Ishikawa (cell line): Measurements from ENCODE around the gene SF3B2.
A peak's percentile ranks its signal among the peaks of the same experiment; 100 is the strongest.

Source experiments
- CEBPB ChIP-seq: IDR thresholded peaks from 2 replicates; pipeline ENCODE4 v1.6.1; 2012
- CREB1 ChIP-seq: IDR thresholded peaks from 2 replicates; pipeline ENCODE4 v1.6.1; 2012; ENCODE audit warnings: low read depth
- EGR1 ChIP-seq: IDR thresholded peaks from 2 replicates; pipeline ENCODE4 v1.6.1; 2012
- EP300 ChIP-seq: IDR thresholded peaks from 2 replicates; pipeline ENCODE4 v1.6.1; 2012; ENCODE audit warnings: borderline replicate concordance
- FOXM1 ChIP-seq: IDR thresholded peaks from 2 replicates; pipeline ENCODE4 v1.6.1; 2012; ENCODE audit warnings: low read depth, borderline replicate concordance
- NFIC ChIP-seq: IDR thresholded peaks from 2 replicates; pipeline ENCODE4 v1.6.1; 2012
- RAD21 ChIP-seq: IDR thresholded peaks from 2 replicates; pipeline ENCODE4 v1.6.1; 2012; ENCODE audit warnings: low read depth
- TAF1 ChIP-seq: IDR thresholded peaks from 2 replicates; pipeline ENCODE4 v1.6.1; 2012; ENCODE audit warnings: low read depth, mild to moderate bottlenecking
- TCF12 ChIP-seq: IDR thresholded peaks from 2 replicates; pipeline ENCODE4 v1.6.1; 2012; ENCODE audit warnings: low read depth
- TEAD4 ChIP-seq: IDR thresholded peaks from 2 replicates; pipeline ENCODE4 v1.6.1; 2012
- YY1 ChIP-seq: IDR thresholded peaks from 2 replicates; pipeline ENCODE4 v1.6.1; 2012; ENCODE audit warnings: low read depth
- ZBTB7A ChIP-seq: IDR thresholded peaks from 2 replicates; pipeline ENCODE4 v1.6.1; 2012; ENCODE audit warnings: low read depth
- TF ChIP-seq, protein P1 (sequence below): IDR thresholded peaks from 2 replicates; pipeline ENCODE4 v1.6.1; 2012; ENCODE audit warnings: low read depth, mild to moderate bottlenecking
- TF ChIP-seq, protein P2 (sequence below): IDR thresholded peaks from 2 replicates; pipeline ENCODE4 v1.6.1; 2012
- TF ChIP-seq, protein P3 (sequence below): IDR thresholded peaks from 2 replicates; pipeline ENCODE4 v1.6.1; 2012

Gene SF3B2

DNA sequence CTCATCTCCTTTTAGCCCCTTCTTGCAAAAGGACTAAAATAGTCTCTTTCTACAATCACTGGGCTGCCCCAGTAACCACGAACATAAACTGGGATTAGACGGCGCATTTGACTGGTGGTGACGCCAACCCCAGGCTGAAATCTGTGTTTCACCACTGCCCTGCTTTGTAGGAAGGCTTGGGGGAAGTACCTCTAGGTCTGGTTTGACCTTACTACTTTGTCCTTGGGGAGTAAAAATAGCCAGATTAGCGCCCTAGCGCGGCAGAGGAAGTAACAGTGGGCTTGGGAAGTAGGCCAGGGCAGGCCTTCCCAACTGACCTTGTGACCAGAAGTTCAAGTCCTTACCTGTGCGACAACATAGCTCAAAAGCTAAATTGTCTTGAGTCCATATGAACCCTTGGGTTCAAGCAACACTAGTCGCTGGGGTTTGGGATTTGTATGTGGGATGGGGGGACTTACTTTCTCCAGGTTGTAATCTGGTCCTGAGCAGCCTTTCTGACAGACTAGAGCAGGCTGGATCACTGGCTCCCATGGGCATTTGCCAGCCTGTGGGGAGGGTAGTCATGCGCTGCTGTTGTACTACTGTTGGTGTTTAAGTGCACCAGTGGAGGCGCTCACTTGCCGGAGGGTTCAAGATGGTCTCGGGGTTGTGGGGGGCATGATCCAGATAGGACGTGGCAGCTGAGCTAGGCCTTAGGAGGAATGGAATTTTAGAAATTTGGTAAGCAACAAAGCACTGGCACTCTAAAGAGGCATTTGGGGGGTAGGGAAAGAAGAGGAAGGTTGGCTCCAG, 17.0 kb downstream of the SF3B2 start:
- no peak for TF ChIP-seq TEAD4
- TF ChIP-seq, protein P1, sequence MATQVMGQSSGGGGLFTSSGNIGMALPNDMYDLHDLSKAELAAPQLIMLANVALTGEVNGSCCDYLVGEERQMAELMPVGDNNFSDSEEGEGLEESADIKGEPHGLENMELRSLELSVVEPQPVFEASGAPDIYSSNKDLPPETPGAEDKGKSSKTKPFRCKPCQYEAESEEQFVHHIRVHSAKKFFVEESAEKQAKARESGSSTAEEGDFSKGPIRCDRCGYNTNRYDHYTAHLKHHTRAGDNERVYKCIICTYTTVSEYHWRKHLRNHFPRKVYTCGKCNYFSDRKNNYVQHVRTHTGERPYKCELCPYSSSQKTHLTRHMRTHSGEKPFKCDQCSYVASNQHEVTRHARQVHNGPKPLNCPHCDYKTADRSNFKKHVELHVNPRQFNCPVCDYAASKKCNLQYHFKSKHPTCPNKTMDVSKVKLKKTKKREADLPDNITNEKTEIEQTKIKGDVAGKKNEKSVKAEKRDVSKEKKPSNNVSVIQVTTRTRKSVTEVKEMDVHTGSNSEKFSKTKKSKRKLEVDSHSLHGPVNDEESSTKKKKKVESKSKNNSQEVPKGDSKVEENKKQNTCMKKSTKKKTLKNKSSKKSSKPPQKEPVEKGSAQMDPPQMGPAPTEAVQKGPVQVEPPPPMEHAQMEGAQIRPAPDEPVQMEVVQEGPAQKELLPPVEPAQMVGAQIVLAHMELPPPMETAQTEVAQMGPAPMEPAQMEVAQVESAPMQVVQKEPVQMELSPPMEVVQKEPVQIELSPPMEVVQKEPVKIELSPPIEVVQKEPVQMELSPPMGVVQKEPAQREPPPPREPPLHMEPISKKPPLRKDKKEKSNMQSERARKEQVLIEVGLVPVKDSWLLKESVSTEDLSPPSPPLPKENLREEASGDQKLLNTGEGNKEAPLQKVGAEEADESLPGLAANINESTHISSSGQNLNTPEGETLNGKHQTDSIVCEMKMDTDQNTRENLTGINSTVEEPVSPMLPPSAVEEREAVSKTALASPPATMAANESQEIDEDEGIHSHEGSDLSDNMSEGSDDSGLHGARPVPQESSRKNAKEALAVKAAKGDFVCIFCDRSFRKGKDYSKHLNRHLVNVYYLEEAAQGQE: no peak
- TF ChIP-seq ZBTB7A: no peak
- TF ChIP-seq TCF12: no peak
- TF ChIP-seq, protein P2, sequence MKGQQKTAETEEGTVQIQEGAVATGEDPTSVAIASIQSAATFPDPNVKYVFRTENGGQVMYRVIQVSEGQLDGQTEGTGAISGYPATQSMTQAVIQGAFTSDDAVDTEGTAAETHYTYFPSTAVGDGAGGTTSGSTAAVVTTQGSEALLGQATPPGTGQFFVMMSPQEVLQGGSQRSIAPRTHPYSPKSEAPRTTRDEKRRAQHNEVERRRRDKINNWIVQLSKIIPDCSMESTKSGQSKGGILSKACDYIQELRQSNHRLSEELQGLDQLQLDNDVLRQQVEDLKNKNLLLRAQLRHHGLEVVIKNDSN: no peak
- TF ChIP-seq CREB1: no peak
- no peak for TF ChIP-seq NFIC
- TF ChIP-seq TAF1: no peak
- TF ChIP-seq, protein P3, sequence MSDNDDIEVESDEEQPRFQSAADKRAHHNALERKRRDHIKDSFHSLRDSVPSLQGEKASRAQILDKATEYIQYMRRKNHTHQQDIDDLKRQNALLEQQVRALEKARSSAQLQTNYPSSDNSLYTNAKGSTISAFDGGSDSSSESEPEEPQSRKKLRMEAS: no peak
- TF ChIP-seq FOXM1: no peak
- TF ChIP-seq RAD21: no peak
- TF ChIP-seq CEBPB: no peak
- TF ChIP-seq EGR1: no peak
- no peak for TF ChIP-seq EP300
- no peak for TF ChIP-seq YY1

DNA sequence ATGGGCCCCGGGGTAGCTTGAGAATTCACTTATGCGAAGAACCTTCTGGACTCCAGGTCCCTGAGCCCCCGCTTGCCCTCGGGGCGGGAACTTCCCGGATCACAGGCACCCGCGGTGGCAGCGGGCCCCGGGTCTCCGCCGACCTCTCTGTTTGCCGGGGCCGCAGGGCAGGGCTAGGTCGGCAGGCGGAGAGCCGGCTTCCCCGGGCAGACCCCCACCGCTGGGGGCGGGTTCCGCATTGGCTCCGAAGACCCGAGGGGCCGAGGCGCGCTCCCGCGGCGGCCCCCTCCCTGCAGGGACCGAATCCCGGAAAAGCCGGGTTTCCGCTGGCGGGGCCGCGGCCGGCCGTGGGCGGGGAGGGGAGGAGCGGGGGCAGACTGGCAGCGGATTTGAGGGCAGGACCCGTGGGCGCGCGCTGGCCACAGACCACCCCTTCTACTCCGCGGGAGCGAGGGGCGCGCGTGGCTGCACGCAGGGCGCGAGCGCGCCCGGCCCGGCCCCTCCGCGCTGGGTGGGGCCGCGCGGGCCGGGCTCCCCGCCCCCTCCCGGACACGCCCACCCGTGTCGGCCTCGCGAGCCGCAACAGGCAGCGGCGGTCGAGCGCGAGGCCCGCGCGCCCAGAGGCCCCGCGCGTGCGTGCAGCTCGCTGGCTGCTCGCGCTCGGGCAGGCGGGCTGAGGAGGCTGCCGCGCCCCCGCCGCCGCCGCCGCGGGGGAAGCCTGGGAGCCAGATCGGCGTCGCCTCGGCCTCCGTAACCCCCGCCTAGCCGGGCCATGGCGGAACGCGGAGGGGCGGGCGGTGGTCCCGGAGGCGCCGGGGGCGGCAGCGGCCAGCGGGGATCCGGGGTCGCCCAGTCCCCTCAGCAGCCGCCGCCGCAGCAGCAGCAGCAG, 17.8 kb downstream of the SF3B2 start, which contains the start of gene PACS1:
Gene PACS1, plus strand, starts transcription at position 558 of the 889 bp plus-strand sequence. Its CDS starts 215 bp downstream, at position 773.
- TF ChIP-seq CREB1 (no peak), EGR1 (peak; percentile 78; the same call in 1 of the 2 replicates), YY1 (0 out of 2 replicates have a peak, but pooled peaks have one; percentile 33), NFIC (no peak), TCF12 (peak; percentile 15; the same call in 1 of the 2 replicates), ZBTB7A (peak; percentile 65; the same call in 1 of the 2 replicates)
- TF ChIP-seq, protein P3: peak; percentile 46
- TF ChIP-seq, protein P2: no peak

DNA sequence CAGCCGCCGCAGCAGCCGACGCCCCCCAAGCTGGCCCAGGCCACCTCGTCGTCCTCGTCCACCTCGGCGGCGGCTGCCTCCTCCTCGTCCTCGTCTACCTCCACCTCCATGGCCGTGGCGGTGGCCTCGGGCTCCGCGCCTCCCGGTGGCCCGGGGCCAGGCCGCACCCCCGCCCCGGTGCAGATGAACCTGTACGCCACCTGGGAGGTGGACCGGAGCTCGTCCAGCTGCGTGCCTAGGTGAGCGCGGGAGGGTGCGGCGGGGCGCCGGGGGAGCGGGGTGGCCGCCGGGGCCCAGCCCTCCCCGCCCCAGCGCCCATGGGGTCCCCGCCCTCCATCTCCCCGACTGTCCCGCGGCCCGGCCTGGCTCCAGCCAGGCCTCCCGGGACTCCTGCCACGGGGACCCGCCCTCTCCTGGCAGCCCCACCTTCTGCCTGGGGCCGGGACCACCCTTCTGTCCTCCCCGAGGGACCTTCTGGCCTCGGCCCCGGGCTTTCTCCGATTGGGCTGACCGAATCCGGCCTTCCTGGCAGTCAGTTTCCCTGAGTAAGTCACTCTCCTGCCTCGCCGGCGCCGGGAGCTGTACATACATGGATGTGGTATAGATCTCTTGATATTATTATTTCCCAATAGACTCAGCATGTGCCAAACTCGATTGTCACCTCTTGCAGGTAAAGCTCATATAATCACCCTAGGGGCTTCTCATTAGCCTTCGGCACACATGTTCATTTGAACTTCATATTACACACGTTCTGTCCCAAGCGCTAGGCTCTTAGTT, 18.6 kb downstream of the SF3B2 start:
- TF ChIP-seq TCF12 (no peak; the same call in 1 of the 2 replicates), ZBTB7A (peak; percentile 40), NFIC (no peak), TAF1 (peak; percentile 31; the same call in 1 of the 2 replicates)
- TF ChIP-seq, protein P1: no peak
- TF ChIP-seq, protein P3: peak; percentile 76

DNA sequence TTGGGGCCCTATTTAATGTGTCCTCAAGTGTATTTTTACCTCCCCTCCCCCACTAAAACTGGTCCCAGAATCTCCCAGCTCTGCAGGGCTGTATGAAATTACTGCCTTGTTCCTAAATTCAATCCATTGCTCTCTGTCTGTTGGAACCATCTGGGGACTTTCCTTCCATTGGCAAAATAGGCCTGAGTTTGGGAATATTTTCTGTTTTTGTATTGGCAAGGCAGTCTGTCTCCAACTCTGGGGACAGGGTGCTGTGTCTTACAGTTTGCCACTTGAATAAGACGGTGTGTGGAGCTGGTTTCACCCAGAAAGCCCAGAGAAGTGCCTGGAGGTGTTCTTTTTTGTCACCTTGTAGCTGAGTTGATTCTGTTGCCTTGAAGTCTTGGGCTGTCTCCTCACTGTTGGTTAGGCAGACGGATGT, 19.2 kb downstream of the SF3B2 start:
- TF ChIP-seq CREB1 (no peak), ZBTB7A (no peak), TAF1 (no peak), YY1 (no peak), TCF12 (no peak), NFIC (no peak), RAD21 (no peak), EGR1 (no peak), TEAD4 (no peak), CEBPB (no peak), EP300 (no peak), FOXM1 (no peak)
- TF ChIP-seq, protein P2: no peak
- TF ChIP-seq, protein P3: no peak
- TF ChIP-seq, protein P1: no peak
